GM12891 (cell line): Measurements from ENCODE around the gene OST4.
A peak's percentile ranks its signal among the peaks of the same experiment; 100 is the strongest.

ENCODE experiments used
- POLR2A ChIP-seq: IDR thresholded peaks from 2 replicates; pipeline ENCODE4 v1.6.1; 2011; ENCODE audit warnings: low read depth, low read length, control low read depth
- POLR2AphosphoS5 ChIP-seq: IDR thresholded peaks from 2 replicates; pipeline ENCODE4 v1.6.1; 2011; ENCODE audit warnings: low read depth, low read length, control low read depth
- SPI1 ChIP-seq: IDR thresholded peaks from 2 replicates; pipeline ENCODE4 v1.6.1; 2011; ENCODE audit warnings: low read depth, low read length, control low read depth
- TAF1 ChIP-seq: IDR thresholded peaks from 2 replicates; pipeline ENCODE4 v1.6.1; 2011; ENCODE audit warnings: low read depth, low read length, control low read depth

DNA sequence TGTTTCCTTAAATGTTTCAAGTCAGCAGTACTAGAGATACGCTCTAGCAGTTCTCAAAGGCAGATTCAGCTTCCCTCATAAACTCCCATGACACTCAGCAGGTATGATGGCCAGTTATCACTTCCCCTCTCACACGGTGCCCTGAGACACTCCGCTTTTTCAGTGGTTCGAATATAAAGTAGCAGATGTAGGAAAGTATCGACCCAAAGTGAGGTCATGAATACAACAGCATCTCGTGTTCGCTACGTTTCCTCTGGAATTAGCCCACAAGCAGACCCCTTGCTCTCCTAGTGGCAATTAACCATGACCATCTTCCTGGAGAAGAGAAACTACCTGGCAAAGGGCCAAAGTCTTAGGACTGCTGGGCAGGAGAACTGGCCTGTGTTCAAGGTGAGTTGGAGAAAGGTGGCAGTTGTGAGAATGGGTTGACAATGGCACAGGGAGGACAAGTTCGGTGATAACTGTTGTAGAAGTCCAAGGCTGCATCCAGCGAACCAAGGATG lies 29.2 kb downstream of the OST4 start:
- TF ChIP-seq POLR2AphosphoS5, result peak; percentile 16; the same call in 1 of the 2 replicates
- TF ChIP-seq SPI1, result peak; percentile 94
- no peak; the same call in 1 of the 2 replicates for TF ChIP-seq POLR2A
- no peak for TF ChIP-seq TAF1
